Thyroid gland (tissue), 4 donors: ENCODE results near the gene GLT1D1.

Experiments used
- CTCF ChIP-seq, 6 experiments: fragments of 200-600 bp in 3 of 6; fragments of 450-650 bp in 3 of 6; sonication (generic) in 3 of 6; IDR thresholded peaks; one replicate each; pipeline ENCODE4 v1.5.1; 2016 to 2019; ENCODE audit warnings: antibody characterized with exemption in 6 of 6, mild to moderate bottlenecking in 2 of 6, inconsistent platforms in 1 of 6, moderate library complexity in 1 of 6
- POLR2A ChIP-seq, 2 donors: fragments of 450-650 bp; IDR thresholded peaks; one replicate each; pipeline ENCODE4 v1.6.1; 2017; ENCODE audit warnings: antibody characterized with exemption in 2 of 2, mild to moderate bottlenecking in 2 of 2, moderate library complexity in 1 of 2

GRCh38 chr12:128942960-128943477 is 89.7 kb downstream of the GLT1D1 start:
- TF ChIP-seq CTCF (IDR thresholded peaks at IDR 0.05) (no peak), POLR2A (IDR thresholded peaks at IDR 0.05) (no peak)
